GM19372 (cell line): ENCODE measurements around the gene CDHR5.
"Not testable (repeated sequence)": the region's sequence is repeated elsewhere in the genome, so short reads cannot be mapped to it uniquely, and the experiment has no call there.

ENCODE experiments used
- ATAC-seq: cut with Tn5 transposase; IDR thresholded peaks from one replicate; pipeline ENCODE4 v1.9.1; 2021; ENCODE audit warnings: mild to moderate bottlenecking, low read depth, moderate library complexity; ENCODE audit not compliant: unreplicated experiment

Gene CDHR5, protein sequence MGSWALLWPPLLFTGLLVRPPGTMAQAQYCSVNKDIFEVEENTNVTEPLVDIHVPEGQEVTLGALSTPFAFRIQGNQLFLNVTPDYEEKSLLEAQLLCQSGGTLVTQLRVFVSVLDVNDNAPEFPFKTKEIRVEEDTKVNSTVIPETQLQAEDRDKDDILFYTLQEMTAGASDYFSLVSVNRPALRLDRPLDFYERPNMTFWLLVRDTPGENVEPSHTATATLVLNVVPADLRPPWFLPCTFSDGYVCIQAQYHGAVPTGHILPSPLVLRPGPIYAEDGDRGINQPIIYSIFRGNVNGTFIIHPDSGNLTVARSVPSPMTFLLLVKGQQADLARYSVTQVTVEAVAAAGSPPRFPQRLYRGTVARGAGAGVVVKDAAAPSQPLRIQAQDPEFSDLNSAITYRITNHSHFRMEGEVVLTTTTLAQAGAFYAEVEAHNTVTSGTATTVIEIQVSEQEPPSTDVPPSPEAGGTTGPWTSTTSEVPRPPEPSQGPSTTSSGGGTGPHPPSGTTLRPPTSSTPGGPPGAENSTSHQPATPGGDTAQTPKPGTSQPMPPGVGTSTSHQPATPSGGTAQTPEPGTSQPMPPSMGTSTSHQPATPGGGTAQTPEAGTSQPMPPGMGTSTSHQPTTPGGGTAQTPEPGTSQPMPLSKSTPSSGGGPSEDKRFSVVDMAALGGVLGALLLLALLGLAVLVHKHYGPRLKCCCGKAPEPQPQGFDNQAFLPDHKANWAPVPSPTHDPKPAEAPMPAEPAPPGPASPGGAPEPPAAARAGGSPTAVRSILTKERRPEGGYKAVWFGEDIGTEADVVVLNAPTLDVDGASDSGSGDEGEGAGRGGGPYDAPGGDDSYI

DNA sequence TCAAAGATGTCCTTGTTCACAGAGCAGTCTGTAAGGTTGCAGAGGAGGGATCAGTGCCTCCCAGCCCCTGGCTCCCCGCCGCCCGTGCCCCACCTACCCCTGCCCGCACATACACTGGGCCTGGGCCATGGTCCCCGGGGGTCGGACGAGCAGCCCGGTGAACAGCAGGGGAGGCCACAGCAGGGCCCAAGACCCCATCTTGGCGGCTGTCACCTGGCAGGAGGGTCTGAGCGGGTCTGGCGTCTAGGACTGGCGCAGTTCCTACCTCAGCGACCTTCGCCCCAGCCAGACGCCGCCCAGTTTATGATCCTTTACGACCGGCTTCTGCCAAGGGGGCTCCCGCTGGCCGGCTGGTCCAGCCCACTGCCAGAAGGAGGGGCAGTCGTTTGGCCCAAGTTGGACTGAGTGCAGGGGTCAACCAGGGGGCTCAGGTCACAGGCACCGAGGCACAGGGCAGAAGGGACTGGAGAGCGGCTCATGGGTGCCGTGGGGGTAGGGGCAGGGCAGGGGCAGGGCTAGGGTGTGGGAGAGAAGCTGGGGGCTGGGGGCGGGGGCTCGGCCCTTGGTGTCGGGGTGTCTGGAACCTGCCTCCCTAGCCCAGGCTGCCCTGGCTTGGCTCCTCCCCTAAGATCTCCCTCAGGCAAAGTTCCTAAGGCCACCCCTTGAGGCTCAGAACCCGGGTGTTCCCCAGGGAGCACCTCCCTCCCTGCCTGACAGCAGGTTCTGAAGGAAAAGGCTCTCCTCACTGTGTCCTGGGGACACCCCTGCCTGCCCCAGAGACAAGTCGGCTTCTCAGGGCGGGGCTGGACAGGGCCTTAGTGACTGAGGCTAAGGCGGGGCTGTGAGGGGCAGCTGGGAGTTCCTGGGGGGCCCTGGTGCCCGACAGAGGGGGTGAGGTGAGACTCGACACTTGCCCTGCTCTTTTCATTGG, at the start of gene CDHR5:
Gene CDHR5 (minus strand): TSS at position 251 of the 931 bp plus-strand sequence. CDS start 53 bp downstream, at position 198.
- ATAC-seq: no peak

DNA sequence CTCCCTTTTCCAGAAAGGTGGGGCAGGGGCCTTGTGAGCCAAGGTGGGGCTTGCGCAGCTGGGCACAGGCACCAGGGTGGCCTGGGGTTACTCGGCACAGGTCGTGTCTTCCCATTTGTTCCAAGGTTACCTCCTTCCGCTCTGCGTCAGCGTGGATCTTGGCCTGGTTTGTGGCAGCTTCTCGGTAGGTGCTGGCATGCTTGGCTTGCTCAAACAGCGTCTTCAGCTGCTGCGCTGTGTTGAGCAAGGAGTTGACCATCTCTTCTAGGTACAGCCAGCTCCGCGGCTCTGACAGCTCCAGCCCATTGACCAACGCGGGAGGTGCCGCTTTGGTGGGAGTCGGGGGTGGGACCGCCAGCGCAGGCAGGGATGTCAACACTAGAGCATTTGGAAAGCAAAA, 49.7 kb upstream of the CDHR5 start:
- ATAC-seq: no peak

DNA sequence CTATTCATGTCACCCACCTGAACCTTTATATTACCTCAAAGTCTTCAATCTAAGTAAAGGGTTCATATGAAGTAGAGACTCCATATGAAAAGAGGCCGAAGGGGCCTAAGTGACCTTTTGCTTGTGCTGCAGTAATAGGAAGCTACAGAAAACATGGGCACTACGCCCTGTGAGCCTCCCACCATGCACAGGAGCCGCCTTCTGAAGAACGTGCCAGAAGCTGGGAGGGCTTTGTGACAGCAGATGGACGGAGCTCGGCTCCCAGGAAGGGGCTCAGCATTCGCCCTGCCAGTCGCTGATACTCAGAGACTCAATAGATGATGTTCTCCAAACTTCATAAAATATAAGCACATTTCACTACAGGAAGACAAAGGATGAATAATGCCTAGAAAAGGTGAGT, 49.1 kb upstream of the CDHR5 start:
- ATAC-seq: no peak

DNA sequence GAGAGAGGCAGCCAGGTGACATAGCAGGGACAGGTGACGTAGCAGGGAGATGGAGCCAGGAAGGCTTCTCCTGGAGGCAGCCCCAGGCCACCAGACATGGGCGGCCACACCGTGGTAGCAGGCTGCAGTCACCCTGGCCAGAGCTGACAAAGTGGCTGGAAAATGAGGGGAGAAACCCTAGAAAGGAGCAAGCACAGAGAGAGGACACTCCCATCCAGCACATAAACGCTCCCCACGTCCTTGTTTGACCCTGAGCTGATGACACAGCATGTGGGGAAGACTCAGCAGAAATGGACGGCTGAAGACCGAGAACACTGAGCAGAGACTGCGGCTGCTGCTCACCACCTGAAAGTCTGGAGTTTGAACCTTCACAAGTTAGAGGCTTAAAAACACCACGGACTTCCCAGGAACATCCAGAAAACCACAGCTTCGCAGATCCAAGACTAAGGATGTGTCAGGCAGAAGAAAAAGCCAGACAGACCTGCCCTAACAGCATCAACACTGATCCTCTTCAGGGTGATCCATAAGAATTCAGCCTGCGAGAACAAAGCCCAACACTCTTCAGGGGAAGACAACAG, 41.0 kb upstream of the CDHR5 start:
- no peak for ATAC-seq

DNA sequence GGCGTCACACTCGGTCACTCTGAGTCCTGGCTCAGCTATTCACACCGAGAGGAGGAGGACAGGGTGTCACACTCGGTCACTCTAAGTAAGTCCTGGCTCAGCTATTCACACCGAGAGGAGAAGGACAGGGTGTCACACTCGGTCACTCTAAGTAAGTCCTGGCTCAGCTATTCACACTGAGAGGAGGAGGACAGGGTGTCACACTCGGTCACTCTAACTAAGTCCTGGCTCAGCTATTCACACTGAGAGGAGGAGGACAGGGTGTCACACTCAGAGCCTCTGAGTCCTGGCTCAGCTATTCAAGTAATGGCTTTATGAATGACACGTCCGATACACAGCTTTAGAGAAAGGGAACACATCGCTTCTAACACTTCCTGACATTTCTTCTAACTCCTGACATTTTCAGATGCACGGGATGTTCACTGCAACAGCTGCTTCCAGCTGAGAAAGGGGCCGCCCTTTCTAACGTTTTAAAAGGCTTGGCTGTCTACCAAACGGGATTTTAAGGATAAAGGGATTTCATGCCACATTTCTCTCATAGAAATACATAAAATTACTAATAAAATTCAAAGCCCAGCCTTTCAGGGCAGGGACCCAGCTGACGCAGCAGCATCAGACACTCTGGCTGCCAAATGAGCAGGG, 40.4 kb upstream of the CDHR5 start:
- ATAC-seq: no peak

DNA sequence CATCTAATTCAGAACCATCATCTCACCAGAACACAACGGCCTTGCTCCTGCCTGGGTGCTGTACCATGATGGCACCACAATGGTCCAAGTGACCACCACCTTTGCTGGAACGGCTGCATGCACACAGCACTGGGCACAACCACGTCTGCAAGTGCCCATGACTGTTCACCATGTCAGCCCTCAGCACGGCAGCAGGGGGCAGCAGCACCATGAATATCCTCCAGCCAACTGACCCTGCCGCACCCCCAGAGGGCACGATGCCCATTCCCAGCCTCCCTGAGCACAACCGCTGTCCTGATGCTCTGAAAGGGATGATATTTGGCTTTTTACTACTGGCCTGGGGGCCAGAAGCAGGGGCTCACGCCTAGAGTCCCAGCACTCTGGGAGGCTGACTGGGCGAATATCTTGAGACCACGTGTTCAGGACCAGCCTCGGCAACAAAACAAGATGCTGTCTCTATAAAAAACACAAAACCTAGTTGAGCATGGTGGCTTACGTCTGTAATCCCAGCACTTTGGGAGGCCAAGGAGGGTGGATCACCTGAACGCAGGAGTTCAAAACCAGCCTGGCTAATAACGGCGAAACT, 38.0 kb upstream of the CDHR5 start:
- ATAC-seq: no peak

DNA sequence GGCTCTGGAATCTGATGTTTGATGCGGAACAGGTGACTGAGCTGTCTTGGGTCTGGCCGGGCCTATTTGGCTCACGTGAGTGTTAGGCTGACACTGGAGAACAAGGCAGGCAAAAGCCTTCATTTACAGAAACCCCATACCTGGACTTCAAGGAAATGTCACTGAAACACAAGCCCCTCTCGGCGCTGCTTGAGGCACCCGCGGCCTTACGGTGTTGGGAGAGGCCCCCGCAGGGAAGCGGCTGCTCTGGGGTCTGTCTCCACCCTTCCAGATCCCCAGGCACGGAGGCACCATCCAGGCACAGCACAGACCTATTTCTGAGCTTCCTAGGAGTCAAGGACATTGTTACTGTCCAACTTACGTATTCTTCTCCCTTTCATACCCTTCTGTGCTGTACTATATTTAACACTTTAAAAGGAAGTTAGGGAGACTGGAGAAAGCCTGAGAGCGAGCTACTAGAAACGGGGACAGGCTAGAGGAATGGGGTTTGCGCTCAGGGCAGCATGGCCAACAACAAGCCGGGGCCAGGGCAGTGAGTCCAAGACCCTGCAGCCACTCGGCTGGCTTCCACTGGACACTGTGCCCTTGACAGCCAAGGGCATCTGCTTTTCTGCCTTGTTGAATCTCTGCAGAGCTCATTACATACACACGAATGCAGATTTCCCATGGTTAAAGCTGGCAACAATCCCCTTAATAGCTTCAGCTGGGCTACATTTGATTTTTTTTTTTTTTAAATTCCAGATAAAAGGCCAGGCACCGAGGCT, 36.1 kb upstream of the CDHR5 start:
- ATAC-seq: no peak

DNA sequence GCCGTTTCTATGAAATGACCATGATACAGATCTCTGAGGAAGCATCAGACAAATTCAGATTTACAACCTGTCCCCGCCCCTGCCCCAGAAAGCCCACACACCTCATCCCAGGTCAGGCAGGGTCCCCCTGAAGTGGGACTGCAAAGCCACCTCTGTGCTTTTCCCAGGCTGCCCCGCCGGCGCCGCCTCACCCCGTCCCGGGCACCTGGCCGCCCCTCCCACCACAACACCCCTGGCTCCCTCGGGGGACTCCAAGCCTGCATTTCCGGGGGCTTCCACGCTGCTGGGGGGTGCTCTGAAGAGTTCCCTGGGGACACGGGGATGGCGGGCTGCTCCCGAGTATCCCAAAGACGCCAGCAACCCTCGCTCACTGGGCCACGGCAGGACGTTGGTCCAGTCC, 35.5 kb upstream of the CDHR5 start:
- no peak for ATAC-seq

DNA sequence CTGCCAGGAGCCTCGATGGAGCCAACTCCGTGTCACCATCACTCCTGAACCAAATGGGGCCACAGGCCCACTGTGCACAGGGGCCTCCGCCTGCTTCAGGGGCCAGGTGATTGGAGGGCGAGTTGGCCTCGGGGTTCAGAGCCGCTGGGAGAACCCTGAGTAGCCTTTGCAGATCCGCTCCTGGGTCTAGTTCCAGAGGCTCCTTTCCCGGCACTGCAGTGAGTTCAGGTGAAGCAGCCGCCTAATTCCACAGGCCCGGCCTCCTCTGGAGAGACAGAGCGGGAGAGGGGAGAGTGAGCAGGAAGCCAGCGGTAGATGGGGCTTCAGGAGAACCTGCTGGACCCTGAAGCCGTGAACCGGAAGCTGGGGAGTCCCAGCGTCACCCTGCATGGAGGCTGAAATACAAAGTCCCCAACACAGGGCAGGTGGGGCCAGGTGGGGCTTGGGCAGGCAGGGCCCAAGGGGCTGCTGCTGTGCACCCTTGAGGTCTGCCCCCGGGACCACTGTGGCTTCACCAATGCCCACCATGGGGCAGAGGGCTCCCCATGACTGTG, 34.9 kb upstream of the CDHR5 start:
- ATAC-seq: no peak

DNA sequence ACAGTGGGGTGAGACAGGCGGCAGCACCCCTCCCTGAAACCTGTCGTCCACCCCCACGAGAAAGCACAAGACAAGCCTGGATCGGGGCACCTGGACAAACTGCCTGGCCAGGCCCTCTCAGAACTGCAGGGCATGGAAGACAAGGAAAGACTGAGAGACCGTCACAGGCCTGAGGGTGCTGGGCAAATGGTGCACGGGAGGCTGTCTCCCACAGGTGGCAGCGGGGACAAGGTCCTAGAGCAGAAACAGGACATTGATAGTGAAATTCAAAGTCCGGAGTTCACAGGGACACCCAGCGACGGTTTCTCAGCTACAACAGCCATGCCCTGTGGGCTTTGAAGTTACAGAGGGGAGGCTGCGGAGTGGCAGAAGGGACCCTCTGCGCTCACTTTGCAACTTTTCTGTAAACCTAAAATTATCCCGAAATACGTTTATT, 33.0 kb upstream of the CDHR5 start:
- no peak for ATAC-seq

DNA sequence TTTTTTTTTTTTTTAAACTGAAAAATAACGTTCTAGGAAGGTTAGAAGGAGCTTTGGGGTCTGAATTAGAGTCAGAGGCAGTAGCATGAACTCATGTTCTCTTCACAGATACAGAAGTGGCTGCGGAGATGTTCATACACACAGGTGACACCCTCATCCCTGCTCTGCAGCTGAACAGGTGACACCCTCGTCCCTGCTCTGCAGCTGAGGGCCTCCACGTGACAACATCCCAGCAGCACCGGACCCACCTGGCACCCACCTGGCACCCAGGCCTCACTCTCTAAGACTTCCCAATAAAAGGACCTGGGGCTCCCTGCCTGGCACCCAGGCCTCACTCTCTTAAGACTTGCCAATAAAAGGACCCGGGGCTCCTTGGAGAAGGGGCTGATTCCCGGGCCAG, 32.1 kb upstream of the CDHR5 start:
- ATAC-seq: no peak

DNA sequence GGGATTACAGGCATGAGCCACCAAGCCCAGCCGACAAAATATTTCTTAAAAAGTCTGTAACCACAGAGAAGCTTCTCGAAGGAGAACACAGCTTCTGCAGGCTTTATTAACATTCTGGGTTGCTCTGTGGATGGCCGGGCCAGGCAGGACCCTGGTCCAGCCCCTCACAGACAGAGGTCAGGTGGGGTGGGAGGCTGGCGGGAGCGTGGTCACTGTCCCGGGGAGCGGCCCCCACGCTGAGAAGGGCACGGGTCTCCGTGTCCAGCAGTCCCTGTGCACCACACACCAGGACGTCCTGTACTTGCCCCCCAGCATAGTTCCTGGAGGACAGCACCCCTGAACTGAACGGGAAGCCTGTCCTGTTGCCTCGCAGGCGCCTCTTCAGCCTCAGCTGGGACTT, 31.7 kb upstream of the CDHR5 start:
- ATAC-seq: no peak

DNA sequence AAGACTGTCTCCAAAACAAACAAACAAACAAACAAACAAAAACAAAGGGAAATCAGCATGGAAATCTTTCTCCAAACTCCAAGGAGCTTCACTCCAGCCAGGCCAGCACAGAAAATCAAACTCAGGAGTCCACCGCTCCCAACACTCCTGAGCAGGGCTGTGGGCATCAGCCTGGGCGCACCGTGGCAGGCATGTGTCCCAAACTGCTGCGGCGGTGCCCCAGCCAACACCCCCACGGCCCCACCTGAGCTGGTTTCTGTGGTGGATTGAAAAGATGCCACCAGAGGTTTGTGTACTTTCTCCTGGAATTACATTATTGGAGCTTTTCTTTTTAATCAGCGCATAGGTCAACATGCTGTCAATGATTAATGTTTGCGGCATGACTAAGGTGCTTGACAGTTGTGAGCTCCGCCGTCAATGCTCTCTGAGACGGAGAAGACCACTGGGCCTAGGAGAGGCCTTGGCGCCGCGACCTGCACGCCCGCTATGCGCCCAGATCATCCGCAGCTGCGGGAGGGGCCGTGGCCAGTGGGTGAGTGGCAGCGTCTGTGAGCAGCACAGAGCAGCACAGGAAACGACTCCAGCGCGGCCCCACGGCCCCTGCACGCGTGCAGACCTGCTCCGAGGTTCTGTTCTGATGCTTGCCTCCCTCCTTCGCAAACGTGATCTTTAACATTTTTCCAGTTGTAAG, 30.4 kb upstream of the CDHR5 start:
- ATAC-seq: no peak

DNA sequence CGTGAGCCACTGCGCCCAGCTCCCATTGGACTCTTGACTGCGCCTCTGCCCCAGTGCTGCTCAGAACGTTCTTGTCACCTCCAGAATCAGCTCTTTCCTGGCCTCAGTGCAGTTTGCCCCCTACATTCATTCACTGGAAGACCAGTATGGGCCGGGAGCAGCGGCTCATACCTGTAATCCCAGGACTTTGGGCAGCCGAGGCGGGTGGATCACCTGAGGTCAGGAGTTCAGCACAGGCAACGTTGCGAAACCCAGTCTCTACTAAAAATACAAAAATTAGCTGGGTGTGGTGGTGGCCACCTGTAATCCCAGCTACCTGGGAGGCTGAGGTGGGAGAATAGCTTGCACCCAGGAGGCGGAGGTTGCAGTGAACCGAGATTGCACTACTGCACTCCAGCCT, 29.7 kb upstream of the CDHR5 start:
- not testable (repeated sequence) for ATAC-seq

DNA sequence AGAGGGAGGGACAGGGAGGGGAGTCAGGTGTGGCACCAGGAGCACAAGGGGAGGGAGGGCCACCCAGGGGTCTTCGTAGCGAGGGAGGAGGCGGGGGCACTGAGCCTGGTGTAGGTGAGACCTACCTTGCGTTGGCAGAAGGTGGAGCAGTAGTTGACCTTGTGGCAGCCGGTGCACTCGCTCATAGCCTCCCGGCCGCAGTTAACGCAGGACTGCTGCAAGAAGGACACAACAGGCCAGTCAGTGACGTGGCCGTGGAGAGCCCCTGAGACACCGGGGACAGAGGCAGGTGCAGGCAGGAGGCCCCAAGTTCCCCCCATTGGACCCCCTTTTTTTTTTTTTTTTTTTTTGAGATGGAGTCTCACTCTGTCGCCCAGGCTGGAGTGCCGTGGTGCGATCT, 29.1 kb upstream of the CDHR5 start:
- ATAC-seq: no peak

DNA sequence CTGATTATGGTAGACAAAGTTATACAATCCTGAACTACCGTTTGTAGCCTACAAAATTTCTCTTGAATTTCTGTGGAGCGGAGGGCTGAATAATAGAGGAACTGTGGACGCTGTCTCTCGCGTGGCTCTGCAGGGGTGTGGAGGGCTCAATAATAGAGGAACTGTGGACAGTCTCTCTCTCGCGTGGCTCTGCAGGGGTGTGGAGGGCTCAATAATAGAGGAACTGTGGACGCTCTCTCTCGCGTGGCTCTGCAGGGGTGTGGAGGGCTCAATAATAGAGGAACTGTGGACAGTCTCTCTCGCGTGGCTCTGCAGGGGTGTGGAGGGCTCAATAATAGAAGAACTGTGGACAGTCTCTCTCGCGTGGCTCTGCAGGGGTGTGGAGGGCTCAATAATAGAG, 28.4 kb upstream of the CDHR5 start:
- not testable (repeated sequence) for ATAC-seq

DNA sequence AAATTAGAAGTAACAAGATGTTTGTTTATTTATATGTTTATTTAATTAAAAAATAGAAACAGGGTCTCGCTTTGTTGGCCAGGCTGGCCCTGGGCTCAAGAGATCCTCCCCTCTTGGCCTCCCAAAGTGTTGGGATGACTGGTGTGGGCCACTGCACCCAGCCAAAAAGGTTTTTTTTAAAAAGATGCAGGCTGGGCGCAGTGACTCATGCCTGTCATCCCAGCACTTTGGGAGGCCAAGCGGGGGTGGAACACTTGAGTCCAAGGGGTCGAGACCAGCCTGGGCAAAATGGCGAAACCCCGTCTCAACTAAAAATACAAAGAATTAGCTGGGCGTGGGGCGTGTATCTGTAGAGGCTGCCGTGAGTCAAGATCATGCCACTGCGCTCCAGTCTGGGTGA, 25.7 kb upstream of the CDHR5 start:
- no peak for ATAC-seq

DNA sequence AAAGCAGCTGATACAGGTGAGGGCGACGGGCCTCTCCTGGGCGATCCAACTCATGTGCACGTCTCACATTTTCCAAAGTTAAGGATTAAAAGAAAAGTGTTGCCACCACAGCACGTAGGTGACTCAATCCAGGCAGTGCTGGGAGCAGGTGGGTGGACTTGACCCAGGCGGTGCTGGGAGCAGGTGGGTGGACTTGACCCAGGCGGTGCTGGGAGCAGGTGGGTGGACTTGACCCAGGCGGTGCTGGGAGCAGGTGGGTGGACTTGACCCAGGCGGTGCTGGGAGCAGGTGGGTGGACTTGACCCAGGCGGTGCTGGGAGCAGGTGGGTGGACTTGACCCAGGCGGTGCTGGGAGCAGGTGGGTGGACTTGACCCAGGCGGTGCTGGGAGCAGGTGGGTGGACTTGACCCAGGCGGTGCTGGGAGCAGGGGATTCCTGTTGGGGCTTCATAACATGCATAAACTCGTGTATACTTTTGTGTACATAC, 23.0 kb upstream of the CDHR5 start:
- ATAC-seq: not testable (repeated sequence)
